ENCODE results near the gene APBA2.

GRCh38 chr15:29034593-29035335, 149.0 kb downstream of the APBA2 start:
- no peak for TF ChIP-seq GATA2 (IDR thresholded peaks at IDR 0.05; ENCODE audit: low read depth, low read length)
- no peak for TF ChIP-seq GATA3 (IDR thresholded peaks at IDR 0.05; ENCODE audit: low read depth, low read length)

Measured in SH-SY5Y (cell line).